Measurements from ENCODE around the gene GNAO1.

GRCh38 chr16:56289416-56289815 is 98.1 kb downstream of the GNAO1 start:
- TF ChIP-seq CTCF (IDR thresholded peaks at IDR 0.05) (no peak), ZFX (IDR thresholded peaks at IDR 0.05; ENCODE audit: borderline replicate concordance) (no peak)
